Measurements from ENCODE around the gene B4GALT1.
"Not testable (repeated sequence)": the region's sequence is repeated elsewhere in the genome, so short reads cannot be mapped to it uniquely, and the experiment has no call there.

The B4GALT1 gene

DNA sequence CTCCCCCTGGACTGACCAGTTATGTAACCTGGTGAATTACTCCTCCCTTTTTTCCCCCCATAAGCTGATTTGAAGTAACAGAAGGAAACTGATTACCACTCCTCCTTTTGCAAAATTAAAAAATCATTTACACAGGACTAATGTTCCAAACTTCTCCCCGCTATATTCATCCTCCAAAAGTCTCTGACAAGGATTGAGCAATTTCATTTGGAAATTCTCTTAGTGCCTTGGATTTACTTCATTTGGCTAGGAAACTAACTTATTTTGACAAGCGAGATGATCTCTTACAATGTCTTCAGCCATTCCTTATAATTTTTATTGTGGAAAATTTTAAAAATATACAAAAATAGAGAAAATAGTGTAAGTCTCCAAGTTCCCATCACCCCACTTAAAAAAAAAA lies 15.4 kb upstream of the B4GALT1 start:
- DNase-seq, result no peak

DNA sequence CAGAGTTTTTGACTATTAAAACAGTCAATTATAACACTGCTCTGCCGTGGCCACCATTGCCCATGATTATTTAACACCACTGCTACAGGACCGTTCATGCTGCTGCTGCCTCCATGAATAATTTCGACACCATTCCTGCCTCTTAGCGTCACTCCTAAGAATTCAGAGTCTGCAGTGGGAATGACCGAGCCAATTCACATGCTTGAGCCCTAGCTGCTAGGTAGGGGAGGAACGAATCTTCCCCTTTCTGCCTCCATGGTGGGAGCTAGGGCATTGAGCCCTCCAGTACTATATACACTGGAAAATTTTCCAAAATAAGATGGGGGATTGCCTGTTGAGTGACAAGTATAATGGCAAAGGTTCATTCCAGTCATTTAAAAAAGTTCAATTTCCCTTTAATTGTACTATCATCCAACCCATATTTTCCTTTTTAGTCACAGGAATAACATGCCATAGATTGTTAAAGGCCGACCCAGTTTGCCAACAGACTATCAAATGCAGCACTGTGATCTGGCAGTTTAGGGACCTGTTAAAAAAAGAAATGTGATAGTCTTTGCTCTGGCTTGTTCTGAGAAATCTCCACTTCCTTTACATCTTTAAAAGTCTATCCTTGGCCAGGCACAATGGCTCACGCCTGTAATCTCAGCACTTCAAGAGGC lies 13.5 kb upstream of the B4GALT1 start:
- no peak for DNase-seq

DNA sequence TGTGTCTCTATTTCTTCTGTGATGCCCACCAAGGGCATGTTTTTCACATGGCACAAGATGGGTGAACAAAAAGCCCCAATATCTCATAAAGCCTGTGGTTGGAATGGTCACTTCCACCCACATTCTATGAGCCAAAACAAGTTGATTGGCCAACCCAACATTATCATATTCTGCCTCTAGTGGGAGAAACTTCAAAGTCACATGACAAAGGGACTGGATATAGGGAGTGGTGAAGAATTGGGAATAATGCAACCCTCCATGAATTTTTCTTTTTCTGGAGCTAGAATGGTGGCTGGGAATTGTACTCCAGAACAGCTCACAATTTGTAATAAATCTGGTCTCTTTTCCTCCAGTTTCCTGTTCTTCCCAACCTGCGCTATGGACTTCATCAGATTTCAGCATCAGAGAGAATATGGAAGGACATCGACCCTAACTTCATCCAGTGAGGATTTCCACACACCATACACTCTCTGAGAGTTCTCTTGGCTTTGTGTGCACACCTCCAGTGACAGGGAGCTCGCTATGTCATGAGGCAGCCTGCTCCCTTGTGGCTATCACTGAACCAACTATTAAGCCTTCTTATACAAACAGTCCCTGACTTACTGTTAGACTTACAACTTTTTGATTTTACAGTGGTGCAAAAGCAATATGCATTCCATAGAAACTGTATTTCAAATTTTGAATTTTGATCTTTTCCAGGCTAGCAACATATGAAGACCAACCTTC lies 12.0 kb upstream of the B4GALT1 start:
- no peak for DNase-seq

DNA sequence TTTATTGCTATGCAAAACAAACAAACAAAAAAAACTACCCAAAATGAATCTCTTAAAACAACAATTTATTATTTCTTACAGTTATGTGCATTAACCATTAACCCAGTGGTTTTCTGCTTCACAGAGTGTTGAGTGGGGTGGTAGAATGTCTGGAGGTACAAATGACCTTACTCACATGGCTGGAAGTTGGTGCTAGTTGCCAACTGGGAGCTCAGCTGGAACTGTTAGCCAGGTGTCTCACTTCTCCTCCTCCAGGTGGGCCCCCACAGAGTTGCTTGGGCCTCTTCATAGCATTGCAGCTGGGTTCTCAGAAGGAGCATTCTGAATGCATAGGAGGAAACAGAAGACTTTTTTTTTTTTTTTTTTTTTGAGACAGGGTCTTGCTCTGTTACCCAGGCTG lies 10.5 kb upstream of the B4GALT1 start:
- DNase-seq, result no peak

DNA sequence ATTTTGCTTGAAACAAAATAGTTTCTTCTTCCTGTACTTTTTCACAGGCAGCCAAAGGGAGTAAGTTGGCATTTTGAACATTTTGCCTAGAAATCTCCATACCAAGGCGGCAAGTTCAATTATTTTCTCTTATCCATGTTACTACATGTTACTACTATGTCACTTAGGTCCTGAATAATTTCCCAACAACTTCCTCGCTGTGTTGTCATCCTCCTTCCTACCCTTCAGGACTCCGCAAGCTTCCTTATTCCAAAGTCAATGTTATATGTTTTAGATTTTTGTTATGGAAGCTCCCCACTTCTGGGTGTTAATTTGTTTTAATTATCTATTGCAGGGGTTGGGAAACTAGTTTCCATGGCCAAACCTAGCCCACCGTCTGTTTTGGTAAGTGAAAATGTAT lies 9.9 kb upstream of the B4GALT1 start:
- no peak for DNase-seq

DNA sequence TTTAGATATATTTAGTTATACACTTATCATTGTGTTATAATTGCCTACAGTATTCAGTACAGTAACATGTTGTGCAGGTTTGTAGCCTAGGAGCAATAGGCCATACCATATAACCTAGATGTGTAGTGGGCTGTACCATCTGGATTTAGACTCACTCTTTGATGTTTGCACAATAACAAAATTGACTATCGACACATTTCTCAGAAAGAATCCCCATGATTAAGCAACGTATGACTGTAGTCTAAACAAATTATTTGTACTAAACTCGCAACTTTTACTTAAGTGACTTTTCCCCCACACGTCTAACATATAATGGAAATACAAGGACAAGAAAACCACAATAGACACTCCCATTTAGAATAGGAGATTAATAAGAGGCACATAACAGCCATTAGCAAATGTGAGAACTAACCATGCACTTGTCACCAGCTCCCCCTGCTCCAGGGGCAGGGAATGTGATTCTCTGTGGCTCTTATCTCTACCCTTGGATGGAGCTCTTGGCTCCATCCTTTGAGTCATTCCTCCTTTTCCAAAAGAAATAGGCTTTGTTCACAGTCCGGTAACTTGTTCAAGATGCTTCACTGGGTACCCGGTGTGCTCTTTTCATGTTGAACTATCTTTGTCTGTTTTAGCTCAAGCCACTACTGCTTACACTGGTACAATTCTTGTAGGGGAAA lies 8.7 kb upstream of the B4GALT1 start:
- no peak for DNase-seq

DNA sequence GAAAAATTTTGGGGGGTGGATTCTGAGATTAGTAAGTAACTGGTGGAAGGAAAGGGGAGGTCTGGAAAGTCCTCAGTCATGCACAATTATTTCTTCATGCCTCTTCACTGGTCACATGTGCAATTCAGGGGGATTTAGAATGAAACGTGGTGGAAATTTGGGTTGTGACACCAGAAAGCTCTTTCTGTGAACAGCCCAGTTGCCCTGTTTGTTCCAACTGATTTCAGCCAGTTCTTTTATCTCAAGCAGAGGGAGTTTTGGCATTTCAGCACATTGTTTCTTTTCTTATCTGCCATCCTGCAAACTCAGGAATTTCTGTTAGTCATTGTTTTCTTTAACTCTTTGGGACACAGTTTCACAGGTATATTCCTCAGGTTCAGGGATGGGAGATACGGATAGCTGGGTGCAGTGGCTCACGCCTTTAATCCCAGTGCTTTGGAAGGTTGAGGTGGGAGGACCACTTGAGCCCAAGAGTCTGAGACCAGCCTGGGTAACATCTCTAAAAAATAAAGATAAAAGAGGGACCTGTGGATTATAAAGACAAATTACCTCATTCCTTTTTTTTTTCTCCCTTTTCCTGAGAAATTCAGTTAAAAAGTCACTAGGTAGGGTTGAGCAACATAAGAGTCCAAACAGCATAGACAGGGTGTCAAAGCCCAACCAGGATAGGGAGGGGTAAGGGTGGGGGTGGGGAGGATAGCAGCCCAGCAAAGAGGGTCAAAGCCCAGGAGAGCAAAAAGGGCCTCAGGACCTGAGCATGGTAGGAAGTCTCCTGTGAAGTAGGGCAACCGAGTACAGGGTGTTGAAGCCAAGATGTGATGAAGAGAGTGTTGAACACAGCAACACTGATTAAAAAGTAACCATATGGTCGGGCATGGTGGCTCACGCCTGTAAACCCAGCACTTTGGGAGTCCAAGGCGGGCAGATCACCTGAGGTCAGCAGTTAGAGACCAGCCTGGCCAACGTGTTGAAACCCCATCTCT lies 5.4 kb upstream of the B4GALT1 start:
- DNase-seq, result no peak

DNA sequence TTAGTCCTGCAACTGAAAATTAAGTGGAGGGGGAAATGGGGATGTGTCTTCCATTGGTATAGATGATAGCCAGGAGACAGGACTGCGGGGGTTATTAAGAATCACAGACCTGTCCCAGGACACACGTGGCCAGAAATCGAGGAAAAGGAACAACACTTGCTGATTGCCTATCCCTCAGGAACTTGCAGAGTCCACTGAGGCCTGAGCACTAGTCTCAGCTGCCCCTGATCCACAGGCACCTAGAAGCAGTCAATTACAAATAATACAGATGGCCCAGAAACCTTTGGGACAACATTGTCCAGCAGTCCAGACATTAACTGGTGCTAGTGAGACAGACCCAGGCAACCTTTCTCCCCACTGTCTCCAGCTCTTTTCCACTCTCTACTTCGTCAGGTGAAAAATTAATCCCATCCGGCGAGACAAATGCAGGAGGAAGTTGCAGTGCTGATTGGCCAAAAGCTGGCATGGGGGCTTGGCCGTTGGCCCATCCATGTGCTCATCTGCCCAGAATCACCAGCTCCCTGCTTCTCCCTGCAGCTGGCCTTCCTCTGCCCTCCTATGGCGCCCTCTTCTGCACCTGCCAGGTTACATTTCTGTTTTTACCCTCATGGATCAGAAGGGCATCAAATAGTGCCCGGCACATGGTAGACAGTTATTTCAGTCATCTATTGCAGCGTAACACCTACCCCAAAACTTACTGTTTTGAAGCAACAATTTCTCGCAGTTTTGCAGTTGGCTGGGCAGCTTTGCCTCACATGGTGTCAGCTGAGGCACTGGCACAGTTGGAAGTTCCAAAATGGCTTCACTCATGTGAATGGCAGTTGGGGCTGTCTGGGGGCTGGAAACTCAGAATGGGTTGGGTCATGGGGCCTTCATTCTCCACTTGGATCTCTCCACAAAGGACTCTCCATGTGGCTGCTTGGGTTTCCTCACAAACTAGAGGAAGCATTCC lies 3.6 kb upstream of the B4GALT1 start:
- DNase-seq, result peak; percentile 65

DNA sequence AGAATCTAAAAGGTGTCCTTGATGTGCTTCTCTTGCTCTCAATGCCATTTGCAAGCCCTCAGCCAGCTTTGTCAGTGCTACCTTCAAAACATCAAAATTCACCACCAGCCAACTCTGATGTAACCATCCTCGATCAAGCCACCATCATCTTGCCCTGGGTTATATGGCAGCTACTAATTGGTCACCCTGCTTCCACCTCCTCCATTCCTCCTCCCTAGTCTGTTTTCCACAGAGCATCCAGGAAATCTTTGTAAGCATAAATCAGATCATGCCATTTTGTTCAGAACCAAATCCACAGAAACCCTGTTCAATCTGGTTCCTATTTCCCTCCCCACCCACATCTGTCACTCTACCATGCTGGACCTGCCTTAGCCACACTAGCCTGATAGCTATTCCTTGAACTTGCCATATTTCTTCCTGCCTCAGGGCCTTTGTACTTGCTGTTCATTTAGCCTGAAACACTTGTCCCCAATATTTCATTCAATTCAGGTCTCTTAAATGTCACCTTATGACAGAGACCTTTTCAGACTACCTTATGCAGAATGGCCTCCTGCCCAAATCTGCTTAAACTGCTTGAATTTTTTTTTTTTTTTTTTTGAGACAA lies 1.9 kb upstream of the B4GALT1 start:
- DNase-seq, result no peak

DNA sequence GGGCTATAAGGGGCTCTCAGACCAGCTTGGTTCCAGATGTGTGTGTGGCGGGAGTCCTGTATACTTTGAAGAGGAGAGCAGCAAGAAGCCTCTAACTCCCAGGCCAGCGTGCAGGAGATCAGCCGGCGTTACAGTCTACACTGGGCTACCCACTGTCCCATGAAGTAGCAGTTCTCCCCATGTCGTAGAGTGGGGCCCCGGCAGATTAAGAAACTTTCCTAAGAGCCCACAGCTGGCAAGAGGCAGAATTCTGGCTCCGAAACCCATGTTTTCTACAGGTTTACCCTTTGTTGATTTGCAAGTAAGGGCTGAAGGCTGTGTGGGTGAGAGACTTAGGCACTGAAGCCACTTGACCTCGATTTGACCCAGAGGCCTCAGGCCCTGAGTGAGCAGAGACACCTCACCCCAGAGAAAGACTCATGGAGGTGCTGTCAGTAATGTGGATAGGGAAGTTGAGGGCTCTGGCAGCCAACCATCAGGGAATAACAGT lies 881 bp upstream of the B4GALT1 start:
- DNase-seq, result no peak

DNA sequence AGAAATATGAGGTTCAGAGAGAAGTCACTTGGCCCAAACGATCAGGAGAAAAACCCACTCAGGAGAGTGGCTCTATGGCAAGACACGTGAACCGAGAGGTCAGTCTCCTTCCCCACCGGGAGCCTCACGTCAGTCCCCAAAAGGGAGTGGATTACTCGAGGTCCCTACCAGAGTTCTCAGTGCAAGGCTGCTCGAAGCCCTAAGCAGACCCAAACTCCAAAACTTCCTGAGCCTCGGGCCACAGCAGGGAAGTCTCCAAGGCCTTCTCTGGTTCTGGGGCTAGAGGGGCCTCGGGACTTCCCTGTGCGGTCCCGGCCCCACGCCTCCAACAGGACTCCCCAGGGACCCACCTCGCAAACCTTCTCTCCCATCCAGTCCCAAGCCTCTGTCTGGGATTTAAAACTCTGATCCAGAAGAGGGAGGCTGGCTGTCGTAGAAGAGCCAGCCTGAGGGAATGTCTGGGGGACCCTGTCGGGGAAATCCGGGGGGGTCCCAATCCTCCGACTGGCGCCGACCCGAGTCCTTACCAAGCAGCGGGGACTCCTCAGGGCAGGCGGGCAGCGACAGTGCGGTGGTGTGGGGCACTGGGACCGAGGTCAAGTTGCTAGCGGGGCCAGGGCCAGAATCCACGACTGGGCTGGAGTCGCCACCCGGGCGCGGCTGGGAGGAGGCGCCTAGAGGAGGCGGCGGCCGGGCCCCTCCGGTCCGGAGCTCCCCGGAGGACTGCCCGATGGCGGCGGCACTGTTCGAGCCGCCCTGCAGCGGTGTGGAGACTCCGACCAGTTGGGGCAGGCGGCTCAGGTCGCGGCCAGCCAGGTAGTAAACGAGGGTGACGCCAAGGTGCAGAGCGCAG lies 679 bp downstream of the B4GALT1 start:
- no peak for DNase-seq

DNA sequence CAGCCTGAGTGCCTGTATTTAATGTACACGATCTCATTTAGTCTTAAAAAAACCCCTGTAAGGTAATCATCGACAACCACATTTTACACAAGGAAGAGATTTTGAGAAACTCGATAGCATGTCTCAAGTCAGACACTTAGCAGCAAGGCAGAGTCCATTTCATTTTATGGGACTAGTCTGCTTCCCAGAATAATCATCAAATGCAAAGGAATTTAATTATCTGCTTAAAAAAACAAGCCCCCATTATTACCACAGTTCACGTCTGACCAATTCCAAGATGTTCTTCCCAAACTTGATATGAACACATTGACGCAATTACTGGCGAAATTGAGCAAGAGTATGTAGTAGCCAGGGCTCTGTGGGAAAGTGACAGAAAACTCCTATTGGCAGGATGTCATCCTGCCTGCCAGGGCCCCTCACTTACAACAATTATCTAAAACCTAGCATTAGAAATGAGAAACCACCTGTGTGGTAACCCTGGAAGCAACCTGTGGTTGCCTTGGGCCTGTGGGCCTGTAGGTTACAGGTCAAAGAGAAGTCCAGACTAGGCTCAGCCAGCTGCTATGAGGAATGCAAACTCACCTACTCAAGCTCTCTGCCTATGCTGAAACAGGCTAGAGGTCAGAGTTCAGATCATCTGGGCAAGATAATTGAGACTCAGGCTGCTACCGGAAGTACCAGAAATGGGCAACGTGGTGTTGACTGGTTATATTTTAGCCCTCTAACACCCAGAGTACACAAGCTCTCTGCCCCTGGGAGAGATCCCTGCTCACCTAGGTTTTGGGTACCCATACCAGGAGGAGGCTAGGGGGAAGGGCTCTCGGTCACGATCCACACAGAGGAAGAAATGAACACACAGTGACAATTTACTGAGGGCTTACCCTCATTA lies 1.6 kb downstream of the B4GALT1 start:
- no peak for DNase-seq

DNA sequence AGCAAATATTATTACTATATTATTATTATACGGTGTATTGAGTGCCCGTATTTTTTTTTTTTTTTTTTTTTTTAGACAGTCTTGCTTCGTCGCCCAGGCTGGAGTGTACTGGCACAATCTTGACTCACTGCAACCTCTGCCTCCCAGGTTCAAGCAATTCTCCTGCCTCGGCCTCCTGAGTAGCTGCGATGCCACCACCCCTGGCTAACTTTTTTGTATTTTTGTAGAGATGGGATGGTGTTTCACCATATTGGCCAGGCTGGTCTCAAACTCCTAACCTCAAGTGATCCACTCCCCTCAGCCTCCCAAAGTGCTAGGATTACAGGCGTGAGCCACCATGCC lies 2.2 kb downstream of the B4GALT1 start:
- not testable (repeated sequence) for DNase-seq

DNA sequence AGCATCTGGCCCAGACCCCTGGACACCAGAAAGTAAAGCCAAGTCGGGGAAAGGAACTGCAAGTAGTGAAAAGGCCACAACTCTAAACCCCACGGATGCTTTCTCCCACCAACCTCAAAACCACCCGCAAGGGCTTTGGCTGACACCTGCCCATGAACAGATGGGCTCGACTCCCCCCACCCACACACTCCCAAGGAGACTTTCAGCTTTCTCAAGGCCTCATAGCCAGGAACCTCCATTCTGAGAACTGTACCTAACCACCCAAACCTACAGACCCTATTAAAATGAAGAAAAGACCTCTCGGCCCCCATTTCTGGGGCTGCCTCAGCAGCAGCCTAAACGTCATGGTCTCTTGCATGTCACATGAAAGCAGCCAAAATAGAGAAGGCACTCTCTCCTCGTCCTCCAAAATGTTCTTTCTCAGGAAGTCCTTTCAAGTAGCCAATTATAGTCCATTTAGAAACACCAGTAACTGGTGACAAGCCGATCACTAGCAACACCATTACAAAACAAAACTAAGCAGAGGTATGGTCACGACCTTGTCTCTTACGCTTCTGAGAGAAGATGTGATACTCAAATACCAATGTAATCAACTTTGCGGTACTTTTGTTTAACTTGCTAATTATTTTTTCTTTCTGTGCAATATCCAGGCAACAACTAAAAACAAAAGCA lies 2.9 kb downstream of the B4GALT1 start:
- no peak for DNase-seq

DNA sequence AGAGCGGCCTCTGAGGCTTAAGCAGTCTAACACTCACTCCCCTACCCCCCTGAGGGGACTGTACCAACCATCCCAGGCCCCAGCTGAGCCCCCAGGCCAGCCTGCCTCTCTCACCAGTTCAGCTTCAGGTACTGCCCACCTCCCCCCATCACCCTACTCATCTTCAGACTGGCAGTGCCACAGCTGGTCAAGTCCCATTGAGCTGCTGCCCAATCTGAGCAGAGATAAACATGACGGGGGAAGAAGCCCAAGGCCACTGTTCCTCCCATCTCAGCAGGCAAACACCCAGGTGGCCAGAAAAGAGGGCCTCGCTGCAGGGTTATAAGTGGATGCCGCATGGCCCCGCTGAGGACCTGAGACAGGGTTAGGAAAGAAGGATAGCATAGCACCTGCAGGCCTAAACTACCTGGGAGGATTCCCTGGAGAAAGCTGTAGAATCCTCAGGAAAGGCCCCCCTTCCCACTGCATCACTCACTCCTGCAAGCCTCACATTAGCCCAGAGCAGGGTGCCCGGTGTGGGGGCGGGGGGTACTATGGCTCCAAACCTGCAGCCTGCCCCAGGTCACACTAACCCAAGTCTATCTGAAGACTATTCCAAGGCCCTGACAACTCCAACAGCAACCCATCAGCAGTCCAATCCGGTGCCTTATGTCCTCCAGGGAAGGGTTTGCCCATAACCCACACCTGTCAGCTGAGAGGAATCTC lies 3.6 kb downstream of the B4GALT1 start:
- no peak for DNase-seq

DNA sequence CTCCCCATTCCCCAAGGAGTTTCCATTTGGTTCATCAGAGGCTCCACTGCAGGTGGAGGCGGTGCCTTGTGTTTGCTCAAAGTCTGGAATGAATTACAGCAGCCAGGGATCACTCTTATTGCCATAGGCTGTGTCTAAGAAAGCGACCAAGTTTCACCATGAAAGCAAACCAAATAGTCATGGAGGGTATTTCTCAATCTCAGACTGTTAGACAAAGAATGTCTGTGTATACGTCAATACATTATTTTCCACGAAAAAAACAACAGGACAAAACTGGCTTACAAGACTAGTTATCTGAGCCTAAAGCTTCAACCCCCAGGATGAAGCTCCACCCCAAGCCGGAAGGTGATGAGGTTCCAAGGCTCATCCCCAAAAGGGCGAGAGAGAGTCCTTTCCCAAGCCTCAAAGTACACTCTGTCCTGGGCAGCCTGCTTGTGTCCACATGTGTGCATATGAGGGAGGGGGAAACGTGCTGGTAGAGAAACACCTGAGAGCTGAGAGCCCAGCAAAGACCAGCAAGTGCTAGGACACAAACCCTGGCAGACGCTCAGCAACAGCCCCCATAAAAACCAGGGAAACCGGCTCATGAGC lies 4.3 kb downstream of the B4GALT1 start:
- no peak for DNase-seq

DNA sequence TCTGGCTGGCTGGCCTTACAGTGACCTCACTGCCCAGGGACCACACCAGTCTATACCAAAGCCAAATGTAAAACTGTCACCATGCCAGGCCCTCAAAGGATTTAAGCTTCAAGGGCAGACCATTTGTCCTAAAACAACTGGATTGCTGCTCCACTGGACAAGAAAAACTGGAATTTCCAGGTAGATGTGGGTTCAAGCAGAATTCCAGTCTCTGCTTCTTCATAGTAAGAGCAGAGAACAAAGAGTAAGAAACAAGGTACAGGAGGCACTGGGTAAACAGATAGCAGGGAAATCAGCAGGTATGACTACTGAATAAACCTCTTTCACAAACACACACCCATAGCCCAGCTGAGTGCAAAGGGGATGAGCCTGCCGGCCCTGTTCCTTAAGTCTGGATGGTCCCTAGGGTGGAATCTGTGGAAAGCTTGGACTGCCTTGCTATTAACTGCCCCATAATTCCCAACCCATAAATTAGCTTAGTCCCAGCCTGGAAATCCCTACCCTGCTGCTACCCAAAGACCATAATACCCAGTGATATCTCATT lies 5.5 kb downstream of the B4GALT1 start:
- DNase-seq, result no peak
